A549 (cell line): ENCODE data around the gene TP53INP2.

Experiments used
- POLR2A ChIP-seq: IDR thresholded peaks from 2 replicates; pipeline ENCODE4 v1.6.1; 2012; ENCODE audit warnings: mild to moderate bottlenecking, low read length
- TF ChIP-seq, protein P1 (sequence below): fragments of >200 bp; sonication (Bioruptor Twin); formaldehyde crosslinking; IDR thresholded peaks from 3 replicates; pipeline ENCODE4 v1.5.1; 2016

DNA sequence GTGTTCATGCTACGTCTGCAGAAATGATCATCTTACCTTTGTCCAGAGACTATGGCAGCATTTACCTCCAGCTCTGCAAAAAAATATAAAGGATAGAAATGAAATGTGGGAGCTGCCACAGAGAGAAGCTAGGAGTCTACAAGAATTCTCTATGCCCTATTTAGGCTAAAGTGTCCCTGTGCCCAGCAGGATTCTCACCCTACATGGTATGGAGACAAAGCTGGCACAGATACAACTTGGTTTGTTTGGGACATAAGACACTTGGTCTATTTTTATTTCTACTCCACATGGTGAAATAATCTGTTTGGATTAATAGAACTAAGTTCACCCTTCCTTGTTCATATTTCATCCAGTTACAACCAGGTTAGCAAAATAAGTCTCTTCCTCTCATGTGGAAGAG lies 28.4 kb downstream of the TP53INP2 start:
- TF ChIP-seq POLR2A, result no peak
- TF ChIP-seq, protein P1, sequence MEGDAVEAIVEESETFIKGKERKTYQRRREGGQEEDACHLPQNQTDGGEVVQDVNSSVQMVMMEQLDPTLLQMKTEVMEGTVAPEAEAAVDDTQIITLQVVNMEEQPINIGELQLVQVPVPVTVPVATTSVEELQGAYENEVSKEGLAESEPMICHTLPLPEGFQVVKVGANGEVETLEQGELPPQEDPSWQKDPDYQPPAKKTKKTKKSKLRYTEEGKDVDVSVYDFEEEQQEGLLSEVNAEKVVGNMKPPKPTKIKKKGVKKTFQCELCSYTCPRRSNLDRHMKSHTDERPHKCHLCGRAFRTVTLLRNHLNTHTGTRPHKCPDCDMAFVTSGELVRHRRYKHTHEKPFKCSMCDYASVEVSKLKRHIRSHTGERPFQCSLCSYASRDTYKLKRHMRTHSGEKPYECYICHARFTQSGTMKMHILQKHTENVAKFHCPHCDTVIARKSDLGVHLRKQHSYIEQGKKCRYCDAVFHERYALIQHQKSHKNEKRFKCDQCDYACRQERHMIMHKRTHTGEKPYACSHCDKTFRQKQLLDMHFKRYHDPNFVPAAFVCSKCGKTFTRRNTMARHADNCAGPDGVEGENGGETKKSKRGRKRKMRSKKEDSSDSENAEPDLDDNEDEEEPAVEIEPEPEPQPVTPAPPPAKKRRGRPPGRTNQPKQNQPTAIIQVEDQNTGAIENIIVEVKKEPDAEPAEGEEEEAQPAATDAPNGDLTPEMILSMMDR, result no peak
